NCI-H510A (cell line): ENCODE results near the gene WDFY3.

Experiments
- DNase-seq: peaks from one replicate; lab custom pipeline; 2025; lab: John Stamatoyannopoulos, UW

The WDFY3 gene

GRCh38 chr4:84792366-84793301, 173.9 kb downstream of the WDFY3 start:
- DNase-seq: no peak

- no peak for DNase-seq
Observed at GRCh38 chr4:84790769-84791565, 175.5 kb downstream of the WDFY3 start.

GRCh38 chr4:84786478-84786877, 180.0 kb downstream of the WDFY3 start:
- no peak for DNase-seq

- no peak for DNase-seq
Observed at GRCh38 chr4:84782517-84782916, 184.0 kb downstream of the WDFY3 start.

GRCh38 chr4:84780719-84781118, 185.8 kb downstream of the WDFY3 start:
- no peak for DNase-seq

GRCh38 chr4:84778041-84778440, 188.4 kb downstream of the WDFY3 start:
- no peak for DNase-seq

- no peak for DNase-seq
Observed at GRCh38 chr4:84767168-84767567, 199.3 kb downstream of the WDFY3 start.

- DNase-seq: no peak
Observed at GRCh38 chr4:84753321-84753972, 213.0 kb downstream of the WDFY3 start.

GRCh38 chr4:84751707-84752106, 214.8 kb downstream of the WDFY3 start:
- DNase-seq: no peak

GRCh38 chr4:84750960-84751283, 215.6 kb downstream of the WDFY3 start:
- no peak for DNase-seq

GRCh38 chr4:84750260-84750959, 216.1 kb downstream of the WDFY3 start:
- no peak for DNase-seq

- no peak for DNase-seq
Observed at GRCh38 chr4:84740057-84740456, 226.4 kb downstream of the WDFY3 start.

GRCh38 chr4:84738622-84739021, 227.9 kb downstream of the WDFY3 start:
- DNase-seq: no peak

GRCh38 chr4:84737656-84738055, 228.8 kb downstream of the WDFY3 start:
- no peak for DNase-seq

- no peak for DNase-seq
Observed at GRCh38 chr4:84734037-84734436, 232.5 kb downstream of the WDFY3 start.

GRCh38 chr4:84733343-84734033, 233.0 kb downstream of the WDFY3 start:
- DNase-seq: no peak

GRCh38 chr4:84730375-84730774, 236.1 kb downstream of the WDFY3 start:
- no peak for DNase-seq

GRCh38 chr4:84727491-84727890, 239.0 kb downstream of the WDFY3 start:
- DNase-seq: no peak

- no peak for DNase-seq
Observed at GRCh38 chr4:84726356-84726755, 240.1 kb downstream of the WDFY3 start.

- no peak for DNase-seq
Observed at GRCh38 chr4:84722720-84723119, 243.8 kb downstream of the WDFY3 start.

- DNase-seq: no peak
Observed at GRCh38 chr4:84719115-84719514, 247.4 kb downstream of the WDFY3 start.
